Activated T-cell treated with anti-CD3 and anti-CD28 coated beads for 1 hour (primary cell): ENCODE results near the gene TRPC6.

ENCODE experiments used
- DNase-seq: peaks from one replicate; pipeline ENCODE4 v3.0.0-alpha.2; 2020; ENCODE audit warnings: low read depth

The TRPC6 gene

DNA sequence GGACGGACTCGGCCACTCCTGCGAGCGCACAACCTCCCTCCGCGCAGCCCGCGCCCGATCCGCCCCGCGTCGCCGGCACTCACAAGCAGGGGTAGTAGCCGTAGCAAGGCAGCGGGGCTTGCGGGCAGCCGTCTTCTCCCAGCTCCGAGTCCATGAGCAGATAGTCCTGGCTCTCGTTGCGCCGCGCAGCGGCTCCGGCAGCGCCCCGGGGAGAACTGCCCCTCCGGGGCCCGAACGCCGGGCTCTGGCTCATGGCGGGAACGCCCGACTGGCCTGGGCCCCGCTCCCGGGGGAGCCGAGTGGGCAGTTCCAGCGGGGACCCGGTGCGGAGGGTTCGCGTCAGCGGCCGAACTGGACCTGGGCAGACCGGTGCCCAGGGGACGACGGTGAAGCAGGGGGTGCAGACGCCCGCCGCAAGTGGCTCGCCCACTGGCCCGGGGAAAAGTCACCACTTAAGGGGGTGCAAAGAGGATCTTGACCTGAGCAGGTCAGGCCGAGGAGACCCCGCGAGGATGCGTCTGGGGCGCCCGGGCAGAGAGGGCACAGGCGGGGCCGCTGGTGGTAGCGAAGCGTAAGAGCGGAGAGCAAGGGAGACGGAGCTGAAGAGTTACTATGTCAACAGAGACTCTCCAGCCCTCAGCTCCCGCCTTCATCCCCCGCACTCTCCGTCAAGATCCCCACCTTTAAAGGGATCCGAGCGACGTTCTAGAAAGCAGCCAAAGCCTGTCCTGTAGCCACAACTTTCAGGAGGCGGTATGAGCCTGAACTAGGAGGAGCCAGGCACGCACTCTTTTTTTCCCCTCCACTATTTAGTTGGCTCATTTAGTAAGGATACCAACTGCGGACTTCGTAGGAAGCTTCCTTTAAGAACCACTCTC is at the start of gene TRPC6:
TRPC6 (minus strand) TSS at position 757 of the 878 bp plus-strand sequence; CDS start at position 253, 504 bp downstream.
- no peak for DNase-seq

DNA sequence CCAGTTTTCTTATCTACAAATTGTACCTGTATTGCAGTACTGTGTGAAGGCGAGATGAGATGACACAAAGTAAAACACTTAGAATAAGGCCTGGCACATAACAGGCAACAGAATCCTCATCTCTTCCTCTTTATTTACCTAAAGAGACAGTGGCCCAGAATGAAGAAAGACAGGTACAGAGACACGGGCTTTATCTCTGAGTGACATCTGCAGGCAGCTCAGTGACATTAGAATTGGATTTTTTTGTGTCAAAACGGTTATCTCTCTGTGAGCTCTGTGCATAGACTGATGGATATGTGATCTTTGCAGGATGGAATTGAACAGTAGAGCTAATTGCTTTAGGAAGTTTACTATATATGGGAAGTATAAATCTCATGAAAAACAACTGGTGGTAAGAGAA is 36.2 kb upstream of the TRPC6 start:
- DNase-seq, result no peak

DNA sequence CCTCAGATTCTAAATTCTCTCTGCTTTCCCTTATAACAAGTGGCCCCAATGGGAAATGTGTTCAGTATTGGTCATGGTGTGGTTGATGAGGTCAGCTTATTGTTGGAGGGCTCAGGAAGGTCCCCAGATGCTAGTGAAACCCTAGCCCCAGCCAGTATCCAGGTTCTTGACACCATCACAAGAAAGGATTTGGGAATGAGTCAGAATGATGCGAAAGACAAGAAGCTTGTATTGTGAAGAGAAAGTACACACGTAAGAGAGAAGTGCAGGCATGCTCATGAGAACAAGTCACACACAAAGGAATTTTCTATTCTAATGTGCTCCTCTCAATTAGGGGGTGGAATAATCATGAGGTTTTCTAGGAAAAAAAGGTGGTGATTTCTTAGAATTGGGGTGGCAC is 34.9 kb upstream of the TRPC6 start:
- no peak for DNase-seq

DNA sequence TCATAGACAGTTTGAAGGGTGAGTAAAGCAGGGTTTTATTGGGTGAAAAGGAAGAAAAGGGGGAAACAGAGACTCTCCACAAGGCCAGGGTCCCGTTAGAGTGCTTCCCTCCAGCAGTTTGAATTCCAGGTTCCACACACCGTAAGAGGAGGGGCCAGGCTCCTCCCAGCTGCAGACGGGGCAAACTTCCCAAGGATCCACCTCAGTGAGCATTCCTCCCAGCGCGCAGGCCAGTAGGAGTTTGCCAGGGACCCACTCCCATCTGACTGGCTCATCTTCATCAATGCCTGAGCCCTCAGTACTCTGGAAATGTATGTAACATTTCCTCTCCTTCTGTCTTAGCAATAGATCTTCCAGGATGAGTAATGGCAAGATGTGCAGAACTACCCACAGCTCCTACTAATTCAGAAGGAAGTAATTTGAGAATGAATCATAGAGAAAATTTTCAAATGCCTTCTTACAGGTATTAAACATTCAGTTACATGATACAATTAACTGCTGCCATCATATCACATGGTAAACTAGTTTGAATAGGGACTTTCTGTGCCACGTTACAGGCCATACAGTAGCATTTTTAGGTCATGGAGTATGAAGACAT is 34.0 kb upstream of the TRPC6 start:
- no peak for DNase-seq

DNA sequence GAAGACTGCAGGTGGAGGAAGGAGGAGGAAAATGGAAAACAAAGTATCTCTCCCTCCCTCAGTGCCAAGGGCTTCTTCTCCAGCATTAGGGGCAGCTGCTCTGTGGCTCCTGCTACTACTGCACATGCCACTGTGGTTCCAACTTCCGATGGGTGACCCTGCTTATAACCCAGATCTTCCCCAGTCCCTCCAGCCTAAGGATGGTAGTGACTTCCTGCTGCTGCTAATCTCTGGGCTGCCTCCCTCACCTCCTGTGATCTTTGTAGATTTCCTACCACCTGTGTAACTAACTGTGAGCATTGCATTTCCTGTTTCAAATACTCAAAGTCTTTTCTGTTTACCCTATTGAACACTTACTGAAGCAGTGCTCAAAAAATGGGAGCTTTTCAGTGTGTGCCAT is 28.7 kb upstream of the TRPC6 start:
- no peak for DNase-seq

DNA sequence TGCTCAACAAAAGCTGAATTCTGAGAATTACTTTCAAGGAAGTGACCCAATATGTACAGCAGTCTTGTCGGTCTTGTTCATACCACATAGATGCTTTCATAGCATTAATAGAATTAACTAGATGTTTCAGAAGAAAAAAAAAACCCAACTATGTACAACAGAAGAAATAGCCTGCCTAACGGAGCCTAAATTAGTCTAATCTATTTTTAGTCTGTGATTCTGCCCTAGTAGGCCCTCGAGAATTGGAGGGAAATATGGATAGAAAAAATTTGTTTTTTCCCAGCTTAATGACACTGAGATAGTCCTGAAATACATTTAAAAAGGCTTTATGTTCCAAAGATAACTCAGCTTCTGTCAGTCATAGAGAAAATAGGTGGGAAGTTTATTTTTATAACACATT is 17.1 kb upstream of the TRPC6 start:
- no peak for DNase-seq

DNA sequence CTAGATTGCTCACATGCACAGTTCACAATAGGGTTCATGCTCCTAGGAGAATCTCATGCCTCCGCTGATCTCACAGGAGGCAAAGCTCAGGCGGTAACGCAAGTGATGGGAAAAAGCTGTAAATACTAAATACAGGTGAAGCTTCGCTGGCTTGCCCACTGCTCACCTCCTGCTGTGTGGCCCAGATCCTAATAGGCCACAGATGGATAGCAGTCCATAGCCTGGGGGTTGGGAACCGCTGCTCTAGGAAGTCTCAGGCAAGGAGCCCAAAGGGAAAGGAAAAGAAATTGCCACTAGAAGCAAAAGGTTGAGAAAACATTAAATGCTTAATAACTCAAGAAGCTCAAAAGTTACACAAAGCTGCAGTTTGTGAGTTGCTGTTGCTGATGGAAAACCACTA is 3.2 kb upstream of the TRPC6 start:
- no peak for DNase-seq

DNA sequence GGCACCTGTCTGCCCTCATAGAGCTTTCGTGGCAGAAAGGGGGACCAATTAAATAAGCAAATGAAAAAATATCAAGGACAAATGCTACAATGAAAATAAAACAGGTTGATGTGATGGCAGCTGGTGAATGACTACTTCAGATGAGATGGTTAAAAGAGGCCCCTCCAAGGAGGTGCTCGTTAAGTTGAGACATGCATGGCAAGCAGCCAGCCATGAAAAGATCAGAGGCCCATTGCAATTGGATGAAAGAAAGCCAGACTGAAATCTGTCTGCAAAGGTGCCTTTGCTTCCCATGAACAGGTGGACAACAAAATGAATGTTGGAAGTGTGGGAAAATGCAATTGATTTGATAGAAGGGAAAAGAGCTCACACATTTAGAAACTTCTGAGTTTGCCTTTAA is 848 bp upstream of the TRPC6 start:
- no peak for DNase-seq

DNA sequence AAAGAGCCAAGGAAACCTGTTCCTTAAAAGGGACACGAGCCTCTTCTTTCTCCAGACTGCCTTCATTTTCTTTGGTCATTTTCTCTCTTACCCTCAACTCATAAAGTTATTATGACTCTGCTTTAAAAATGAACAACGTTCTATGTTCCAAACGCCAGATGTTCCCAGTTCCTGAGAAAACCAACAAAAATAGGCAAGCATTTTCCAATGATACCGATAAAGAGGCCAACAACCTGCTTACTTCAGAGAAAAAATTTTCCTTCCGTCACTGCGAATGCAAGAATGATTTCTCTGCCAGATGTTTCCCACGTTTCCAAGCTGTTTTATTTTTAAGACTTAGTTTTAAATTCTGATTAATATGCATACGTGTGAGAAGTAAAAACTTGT is 315 bp upstream of the TRPC6 start:
- no peak for DNase-seq

DNA sequence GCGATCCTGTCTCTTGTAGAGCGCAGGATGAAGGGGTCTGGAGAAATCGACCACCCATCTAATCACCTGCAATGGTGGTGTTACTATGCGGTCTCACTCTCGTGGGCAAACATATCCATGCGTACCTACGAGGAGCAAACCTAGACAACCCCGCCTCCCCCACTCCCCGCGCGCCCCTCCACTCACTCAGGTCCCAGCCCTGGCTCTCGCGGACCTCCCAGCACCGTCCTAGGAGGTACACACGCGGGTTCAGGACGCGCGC is 887 bp downstream of the TRPC6 start:
- DNase-seq, result no peak

DNA sequence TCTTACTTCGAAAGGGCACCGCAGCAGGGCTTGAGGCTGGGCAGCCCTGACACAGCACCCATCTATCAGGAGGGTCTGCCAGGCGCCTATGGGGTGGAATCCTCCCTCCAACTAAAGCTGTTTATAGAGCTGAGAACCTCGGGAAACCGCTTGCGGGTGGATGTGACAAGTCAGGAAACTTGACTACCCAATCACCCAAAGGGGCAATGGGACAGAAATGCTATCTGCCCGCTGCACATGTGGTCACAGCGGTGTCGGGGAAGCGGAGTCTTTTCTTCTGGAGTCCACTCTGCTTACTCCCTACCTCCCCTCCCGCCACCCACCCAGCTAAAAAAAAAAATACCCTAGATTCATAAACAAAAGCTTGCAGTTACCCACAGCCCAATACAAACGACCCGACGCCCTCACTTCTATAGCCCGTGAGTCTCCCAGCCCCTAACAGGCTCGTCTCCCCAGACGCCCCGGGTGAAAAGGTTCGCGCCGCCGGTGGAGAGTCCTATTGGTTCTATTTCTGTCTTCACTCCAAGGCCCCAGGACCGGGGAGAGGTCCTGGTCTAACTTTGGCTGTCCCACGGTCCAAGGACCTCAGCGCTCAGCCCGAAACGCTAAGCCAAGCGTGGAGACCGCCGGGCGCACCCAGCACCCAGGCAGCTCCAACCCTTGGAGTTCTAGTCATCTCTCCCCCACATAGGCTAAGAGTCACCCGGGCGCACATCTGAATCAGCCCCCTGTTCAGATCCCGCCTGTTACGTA is 1.4 kb downstream of the TRPC6 start:
- DNase-seq, result no peak

DNA sequence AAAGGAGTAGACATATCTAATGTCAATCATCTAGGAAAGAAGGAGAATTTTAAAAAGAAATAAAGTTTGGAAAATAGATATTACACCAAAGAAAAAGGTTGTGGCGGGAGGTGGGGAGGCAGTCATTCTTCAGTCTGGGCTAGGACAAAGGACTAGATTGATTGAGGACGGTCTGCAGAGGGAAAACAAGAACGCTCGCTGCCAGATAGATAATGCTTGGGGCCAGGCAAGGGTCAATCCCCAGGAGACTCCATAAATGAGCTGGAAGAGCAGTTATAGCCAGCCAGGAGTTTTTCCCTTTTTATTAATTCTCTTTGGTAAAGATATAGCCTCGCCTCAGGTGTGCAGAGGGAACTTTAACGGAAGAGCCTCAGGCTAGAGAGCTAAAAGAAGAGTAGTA is 6.3 kb downstream of the TRPC6 start:
- no peak for DNase-seq

DNA sequence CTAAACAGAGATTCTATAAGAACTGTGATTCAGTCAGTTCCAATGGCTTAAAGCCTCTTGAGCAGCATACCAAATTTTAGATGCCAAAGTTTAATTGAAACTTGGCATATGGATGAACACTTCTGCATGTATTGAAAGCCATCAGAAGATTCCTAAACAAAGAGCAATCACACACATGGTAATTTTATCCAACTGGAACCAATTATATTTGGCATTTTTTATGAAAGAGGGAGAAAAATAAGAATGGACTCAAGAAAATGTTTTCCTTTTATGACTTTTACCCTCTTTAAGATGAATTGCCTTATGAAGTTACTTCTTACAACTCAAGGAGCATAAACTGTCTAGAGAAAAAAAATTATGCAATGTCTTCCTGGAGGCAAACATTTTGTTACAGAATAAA is 7.4 kb downstream of the TRPC6 start:
- no peak for DNase-seq

DNA sequence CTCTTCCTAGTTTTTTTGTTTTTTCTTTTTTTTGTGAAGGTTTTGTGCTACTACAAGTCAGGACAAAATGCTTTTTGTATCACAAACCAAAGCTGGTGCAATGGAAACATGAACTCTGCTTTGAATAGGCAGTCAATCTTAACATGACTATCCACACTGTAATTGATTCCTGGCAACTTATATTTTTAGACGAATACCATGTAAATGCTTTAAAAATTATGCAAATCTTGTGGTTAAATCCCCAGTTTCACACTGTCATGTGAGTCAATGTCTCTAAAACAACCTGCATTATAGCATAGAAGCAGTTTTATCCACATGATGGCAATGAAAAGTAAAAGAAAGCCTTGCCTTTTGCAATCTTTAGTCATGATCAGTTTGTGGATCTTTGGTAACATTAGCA is 8.9 kb downstream of the TRPC6 start:
- DNase-seq, result no peak

DNA sequence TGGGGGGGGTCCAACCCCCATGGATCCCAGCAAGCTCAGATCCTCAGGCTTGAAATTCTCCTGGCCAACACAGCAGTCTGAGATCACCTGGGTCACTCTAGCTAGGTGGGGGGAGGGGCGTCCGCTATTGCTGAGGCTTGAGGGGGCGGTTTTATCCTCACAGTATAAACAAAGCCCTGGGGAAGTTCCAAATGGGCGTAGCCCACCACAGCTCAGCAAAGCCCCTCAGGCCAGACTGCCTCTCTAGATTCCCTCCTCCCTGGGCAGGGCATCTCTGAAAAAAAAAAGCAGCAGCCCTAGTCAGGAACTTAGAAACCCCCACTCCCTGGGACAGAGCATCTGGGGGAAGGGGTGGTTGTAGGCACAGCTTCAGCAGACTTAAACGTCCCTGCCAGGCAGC is 16.7 kb downstream of the TRPC6 start:
- no peak for DNase-seq

DNA sequence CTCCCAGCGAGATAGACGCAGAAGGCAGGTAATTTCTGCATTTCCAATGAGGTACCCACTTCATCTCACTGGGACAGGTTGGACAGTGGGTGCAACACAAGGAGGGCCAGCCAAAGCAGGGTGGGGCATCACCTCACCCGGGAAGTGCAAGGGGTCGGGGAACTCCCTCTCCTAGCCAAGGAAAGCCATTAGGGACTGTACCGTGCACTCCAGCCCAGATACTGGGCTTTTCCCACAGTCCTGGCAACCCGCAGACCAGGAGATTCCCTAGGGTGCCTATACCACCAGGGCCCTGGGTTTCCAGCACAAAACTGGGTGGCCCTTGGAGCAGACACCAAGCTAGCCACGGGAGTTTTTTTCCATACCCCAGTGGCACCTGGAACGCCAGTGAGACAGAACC is 17.2 kb downstream of the TRPC6 start:
- no peak for DNase-seq

DNA sequence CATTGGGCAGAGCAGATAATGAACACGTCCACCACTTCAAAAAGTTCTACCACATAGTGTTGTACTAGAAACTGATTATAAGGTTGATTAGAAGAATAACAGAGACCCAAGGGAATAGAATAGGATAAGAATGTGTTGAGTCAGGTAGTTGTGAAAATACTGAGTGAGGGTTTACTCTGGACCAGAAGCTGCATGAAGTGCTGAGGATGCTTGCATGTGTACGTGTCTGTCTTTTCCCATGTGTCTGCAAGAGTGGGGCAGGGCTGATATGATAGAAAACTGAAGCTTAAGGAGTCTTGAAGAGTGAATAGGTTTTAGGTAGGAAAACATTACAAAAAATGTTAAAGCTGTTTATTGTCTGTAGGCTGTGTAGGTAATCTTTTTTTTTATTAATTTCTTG is 20.6 kb downstream of the TRPC6 start:
- DNase-seq, result no peak

DNA sequence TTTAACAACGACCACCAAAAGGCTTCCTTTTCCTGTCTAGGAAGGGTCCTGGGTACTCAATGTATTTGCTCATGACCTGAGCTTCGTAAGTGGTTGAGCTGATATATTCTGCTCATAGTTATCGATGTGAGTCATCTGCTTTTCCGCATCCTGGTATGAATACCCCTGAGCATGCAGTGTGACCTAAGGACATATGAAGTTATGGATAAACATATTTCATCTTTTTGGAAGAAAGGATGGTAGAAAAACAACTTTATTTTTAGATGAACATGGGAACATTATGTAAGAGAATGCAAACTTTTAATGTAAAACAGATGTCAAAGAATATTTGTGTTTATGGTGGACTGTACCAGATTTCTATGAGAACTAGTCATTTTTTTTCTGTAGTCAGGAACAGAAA is 28.4 kb downstream of the TRPC6 start:
- no peak for DNase-seq

DNA sequence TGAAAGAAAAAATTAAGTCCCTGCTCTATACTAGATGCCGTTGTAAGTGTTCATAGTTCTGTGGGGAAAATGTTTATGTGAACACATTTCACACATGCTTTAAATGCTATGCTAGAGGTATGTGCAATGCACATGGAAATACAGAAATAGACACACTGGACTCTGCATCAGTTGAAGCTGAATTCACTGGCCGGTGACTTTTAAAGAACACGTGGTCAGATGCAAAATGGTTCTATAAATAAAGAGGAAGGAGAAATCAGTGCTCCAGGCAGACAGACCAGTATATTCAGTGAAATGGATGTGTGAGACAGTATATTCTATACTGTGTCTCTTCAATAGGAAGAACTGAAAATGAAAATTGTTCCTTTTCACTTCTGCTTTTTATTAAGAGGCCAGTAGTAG is 29.9 kb downstream of the TRPC6 start:
- no peak for DNase-seq

DNA sequence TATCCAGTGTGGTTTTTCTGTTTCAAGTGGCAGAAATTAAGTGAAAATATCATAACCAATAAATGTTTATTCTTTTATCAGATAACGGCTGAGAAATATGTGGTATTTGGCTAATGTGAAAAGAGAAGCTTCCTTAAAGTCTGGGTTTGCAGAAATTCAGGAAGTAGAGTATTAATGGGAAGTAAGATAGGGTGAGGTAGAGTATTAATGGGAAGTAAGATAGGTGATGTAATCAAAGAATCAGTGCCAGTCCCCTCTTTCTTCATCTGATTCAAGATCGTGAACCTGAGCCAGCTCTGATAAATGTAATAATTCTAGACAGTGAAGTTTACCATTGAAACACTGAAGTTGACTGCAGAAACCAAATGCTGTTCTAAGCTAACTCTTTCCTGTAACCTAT is 30.9 kb downstream of the TRPC6 start:
- no peak for DNase-seq

DNA sequence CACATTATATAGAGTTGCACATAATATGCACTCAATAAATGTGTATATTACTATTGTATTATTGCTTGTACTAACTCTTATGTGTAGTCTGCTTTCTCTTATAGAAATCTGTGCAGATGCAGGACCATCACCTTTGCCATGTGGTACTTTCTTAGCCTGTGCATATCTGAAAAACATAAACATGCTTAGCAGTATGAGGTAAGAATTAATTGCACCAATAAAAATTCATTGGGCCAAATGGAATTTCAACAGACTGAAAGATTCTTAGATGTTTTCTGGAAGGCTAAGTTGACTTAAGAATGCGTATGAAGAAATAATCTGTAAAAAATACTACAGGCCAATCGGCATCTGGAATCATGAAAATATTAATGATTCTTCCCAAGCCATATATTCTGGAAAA is 55.3 kb downstream of the TRPC6 start:
- no peak for DNase-seq

DNA sequence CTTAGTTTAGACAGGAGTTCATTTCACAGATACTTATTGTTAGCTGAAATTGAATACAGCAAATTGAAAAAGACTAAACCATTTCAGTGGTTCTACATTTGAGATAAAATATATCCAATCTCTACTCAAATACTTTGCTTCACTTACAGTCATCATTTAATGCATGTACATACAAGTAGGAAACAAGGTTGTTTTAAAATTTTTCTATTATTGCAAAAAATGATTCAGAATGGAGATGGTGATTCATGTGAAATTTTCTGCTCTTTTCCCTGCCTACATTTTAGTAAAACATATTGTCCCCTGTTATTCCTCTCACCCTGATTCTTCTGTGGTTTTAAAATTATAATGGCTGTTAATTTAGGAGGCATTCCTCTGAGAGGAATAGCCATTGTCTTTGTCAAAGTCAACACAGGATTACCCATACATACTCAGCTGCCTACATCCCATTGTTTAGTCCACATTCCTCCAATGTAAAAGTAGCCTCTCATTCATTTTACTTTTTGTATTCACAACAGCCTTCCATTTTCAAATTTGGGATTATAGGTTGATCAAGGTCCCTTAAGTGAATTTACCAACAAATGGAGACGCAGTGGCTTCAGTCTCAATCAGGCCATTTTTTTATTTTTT is 60.1 kb downstream of the TRPC6 start:
- DNase-seq, result no peak

DNA sequence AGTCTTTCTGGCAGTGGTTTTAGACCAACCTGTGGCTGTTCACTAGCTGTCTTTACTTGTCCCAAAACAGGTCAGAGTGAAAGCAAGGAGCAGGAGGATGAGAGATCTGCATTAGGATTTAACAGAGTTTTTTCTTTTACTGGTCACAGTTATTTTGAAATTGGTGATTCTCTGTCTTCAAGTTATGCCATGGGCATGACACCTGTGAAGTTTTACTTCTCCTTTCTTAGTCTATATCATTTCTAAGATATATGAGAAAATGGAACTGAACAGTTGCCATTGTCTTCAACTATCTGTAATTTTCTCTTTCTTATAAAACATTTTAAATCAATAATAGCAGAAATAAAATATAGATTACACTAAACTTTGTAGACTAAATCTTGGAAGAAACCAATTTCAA is 60.6 kb downstream of the TRPC6 start:
- DNase-seq, result no peak
